Vagina (tissue), 2 donors: ENCODE measurements around the gene PXYLP1. TPM values are rescaled to one million over a fixed set of nuclear protein-coding genes. Genes with fewer than 3 reads are reported as not detected.
"Not testable (repeated sequence)": the region's sequence is repeated elsewhere in the genome, so short reads cannot be mapped to it uniquely, and the experiment has no call there.

Experiments used
- DNase-seq, 2 donors: peaks; one replicate each; pipeline ENCODE4 v3.0.0-alpha.2; 2017; ENCODE audit errors: extremely low spot score in 2 of 2
- H3K27ac ChIP-seq: fragments of 200-600 bp; sonication (generic); one replicate; pipeline ENCODE4 v1.5.1; 2019
- H3K27me3 ChIP-seq: fragments of 200-600 bp; sonication (generic); one replicate; pipeline ENCODE4 v1.5.1; 2019
- H3K36me3 ChIP-seq, 2 donors: fragments of 200-600 bp; sonication (generic); one replicate each; pipeline ENCODE4 v1.5.1; 2017 to 2019
- H3K4me1 ChIP-seq: fragments of 200-600 bp; sonication (generic); one replicate; pipeline ENCODE4 v1.5.1; 2019
- H3K4me3 ChIP-seq, 2 donors: fragments of 200-600 bp; sonication (generic); 1 replicate in 1 of 2; 2 replicates in 1 of 2; pipeline ENCODE4 v1.5.1; 2016 to 2019
- H3K9me3 ChIP-seq: fragments of 200-600 bp; sonication (generic); one replicate; pipeline ENCODE4 v1.5.1; 2019
- CTCF ChIP-seq, 3 experiments: fragments of 450-650 bp in 2 of 3; fragments of 200-600 bp in 1 of 3; sonication (generic) in 1 of 3; IDR thresholded peaks; one replicate each; pipeline ENCODE4 v1.5.1; 2017 to 2019; ENCODE audit warnings: antibody characterized with exemption in 3 of 3, mild to moderate bottlenecking in 2 of 3, moderate library complexity in 2 of 3
- POLR2A ChIP-seq, 2 donors: fragments of 450-650 bp; IDR thresholded peaks; one replicate each; pipeline ENCODE4 v1.6.1; 2017; ENCODE audit warnings: antibody characterized with exemption in 2 of 2, mild to moderate bottlenecking in 2 of 2, moderate library complexity in 2 of 2
- POLR2AphosphoS5 ChIP-seq, 2 donors: sonication (generic); formaldehyde crosslinking; IDR thresholded peaks; one replicate each; pipeline ENCODE4 v1.9.0; 2017; ENCODE audit warnings: antibody characterized with exemption in 2 of 2, mild to moderate bottlenecking in 2 of 2, low read depth in 1 of 2; ENCODE audit not compliant: insufficient read depth in 1 of 2
- intact Hi-C: fragments of 100-400 bp; cut with DNase I; formaldehyde crosslinking; loops from one replicate; pipeline ENCODE4 v1.15.1; 2023
- total RNA-seq: library from RNA; depleted of rRNA; stranded (reverse); fragments of >200 nt; gene quantifications from one replicate; pipeline ENCODE4 v1.2.3, GENCODE V29; 2016

PXYLP1 gene
- total RNA-seq, 1 donor from 2014 or later, result 16.7 TPM

- intact Hi-C loops, result no loop called here
- no peak overlapping the region for H3K4me3 ChIP-seq
Observed at GRCh38 chr3:141203866-141204265, 27.8 kb upstream of the PXYLP1 start.

GRCh38 chr3:141204343-141204742, 27.3 kb upstream of the PXYLP1 start:
- no peaks in the 10 kb centered on the region for H3K4me1 ChIP-seq
- no peaks in the 10 kb centered on the region for H3K36me3 ChIP-seq
- intact Hi-C loops, result no loop called here
- H3K27me3 ChIP-seq, result no peaks in the 10 kb centered on the region
- no peak for DNase-seq
- no peak for TF ChIP-seq POLR2AphosphoS5 (IDR thresholded peaks at IDR 0.05; ENCODE audit: insufficient read depth in 1 of 2, low read depth in 1 of 2)
- TF ChIP-seq POLR2A (IDR thresholded peaks at IDR 0.05), result no peak
- no peak for TF ChIP-seq CTCF (IDR thresholded peaks at IDR 0.05)
- no peak overlapping the region for H3K4me3 ChIP-seq
- no peak overlapping the region for H3K27ac ChIP-seq
- H3K9me3 ChIP-seq, result no peaks in the 10 kb centered on the region

More at GRCh38 chr3:141203866-141204265, 27.8 kb upstream of the PXYLP1 start:
- no peaks in the 10 kb centered on the region for H3K36me3 ChIP-seq
- H3K4me1 ChIP-seq, result no peaks in the 10 kb centered on the region
- DNase-seq, result no peak
- H3K27me3 ChIP-seq, result no peaks in the 10 kb centered on the region
- no peak for TF ChIP-seq POLR2A (IDR thresholded peaks at IDR 0.05)
- no peak for TF ChIP-seq CTCF (IDR thresholded peaks at IDR 0.05)
- no peak for TF ChIP-seq POLR2AphosphoS5 (IDR thresholded peaks at IDR 0.05; ENCODE audit: insufficient read depth in 1 of 2, low read depth in 1 of 2)
- H3K9me3 ChIP-seq, result no peaks in the 10 kb centered on the region
- no peak overlapping the region for H3K27ac ChIP-seq

GRCh38 chr3:141211306-141211705, 20.3 kb upstream of the PXYLP1 start:
- H3K4me1 ChIP-seq, H3K27me3 ChIP-seq, H3K36me3 ChIP-seq, DNase-seq, intact Hi-C loops, H3K9me3 ChIP-seq, H3K27ac ChIP-seq, H3K4me3 ChIP-seq: not testable (repeated sequence)

GRCh38 chr3:141212101-141212500, 19.5 kb upstream of the PXYLP1 start:
- Histone ChIP-seq H3K4me1 (no peaks in the 10 kb centered on the region), H3K4me3 (no peak overlapping the region), H3K36me3 (no peaks in the 10 kb centered on the region), H3K27me3 (no peaks in the 10 kb centered on the region), H3K9me3 (no peaks in the 10 kb centered on the region), H3K27ac (no peak overlapping the region)
- TF ChIP-seq POLR2A (IDR thresholded peaks at IDR 0.05) (no peak), CTCF (IDR thresholded peaks at IDR 0.05) (no peak), POLR2AphosphoS5 (IDR thresholded peaks at IDR 0.05; ENCODE audit: insufficient read depth in 1 of 2, low read depth in 1 of 2) (no peak)
- intact Hi-C loops, result no loop called here
- DNase-seq, result no peak

- H3K4me3 ChIP-seq, result no peak overlapping the region
- no peaks in the 10 kb centered on the region for H3K27me3 ChIP-seq
- H3K9me3 ChIP-seq, result no peaks in the 10 kb centered on the region
- TF ChIP-seq POLR2AphosphoS5 (IDR thresholded peaks at IDR 0.05; ENCODE audit: insufficient read depth in 1 of 2, low read depth in 1 of 2) (no peak), POLR2A (IDR thresholded peaks at IDR 0.05) (no peak)
- DNase-seq, result no peak
- no peaks in the 10 kb centered on the region for H3K4me1 ChIP-seq
- no peaks in the 10 kb centered on the region for H3K36me3 ChIP-seq
- no peak overlapping the region for H3K27ac ChIP-seq
- intact Hi-C loops, result no loop called here
Observed at GRCh38 chr3:141212555-141212954, 19.1 kb upstream of the PXYLP1 start.

- Histone ChIP-seq H3K27ac (no peak overlapping the region), H3K4me3 (no peak overlapping the region), H3K4me1 (no peaks in the 10 kb centered on the region), H3K9me3 (no peaks in the 10 kb centered on the region), H3K36me3 (no peaks in the 10 kb centered on the region), H3K27me3 (no peaks in the 10 kb centered on the region)
- DNase-seq, result no peak
- TF ChIP-seq CTCF (IDR thresholded peaks at IDR 0.05), result no peak
- TF ChIP-seq POLR2A (IDR thresholded peaks at IDR 0.05), result no peak
- TF ChIP-seq POLR2AphosphoS5 (IDR thresholded peaks at IDR 0.05; ENCODE audit: insufficient read depth in 1 of 2, low read depth in 1 of 2), result no peak
- intact Hi-C loops, result no loop called here
Observed at GRCh38 chr3:141216975-141217374, 14.7 kb upstream of the PXYLP1 start.
